Uterus (tissue), 4 donors: ENCODE results near the gene SPRED3. TPM values are rescaled to one million over a fixed set of nuclear protein-coding genes. Genes with fewer than 3 reads are reported as not detected.

Experiments used
- DNase-seq, 2 donors: peaks; one replicate each; pipeline ENCODE4 v3.0.0-alpha.2; 2019 to 2020
- H3K27ac ChIP-seq, 2 donors: fragments of 200-600 bp; sonication (generic); 1 replicate in 1 of 2; 2 replicates in 1 of 2; pipeline ENCODE4 v1.5.1; 2016 to 2018
- H3K27me3 ChIP-seq, 2 donors: fragments of 200-600 bp; sonication (generic); one replicate each; pipeline ENCODE4 v1.5.1; 2018 to 2019; ENCODE audit warnings: control low read depth in 1 of 2
- H3K36me3 ChIP-seq, 2 donors: fragments of 200-600 bp; sonication (generic); one replicate each; pipeline ENCODE4 v1.5.1; 2019; ENCODE audit warnings: control low read depth in 1 of 2
- H3K4me1 ChIP-seq, 2 donors: fragments of 200-600 bp; sonication (generic); one replicate each; pipeline ENCODE4 v1.5.1; 2018 to 2019; ENCODE audit warnings: control low read depth in 1 of 2
- H3K4me3 ChIP-seq, 2 donors: fragments of 200-600 bp; sonication (generic); 1 replicate in 1 of 2; 2 replicates in 1 of 2; pipeline ENCODE4 v1.5.1; 2018 to 2019; ENCODE audit warnings: mild to moderate bottlenecking in 1 of 2
- H3K9me3 ChIP-seq, 2 donors: fragments of 200-600 bp; sonication (generic); one replicate each; pipeline ENCODE4 v1.5.1; 2019; ENCODE audit warnings: control low read depth in 1 of 2
- POLR2A ChIP-seq, 2 donors: fragments of 450-650 bp; IDR thresholded peaks; one replicate each; pipeline ENCODE4 v1.6.1; 2016; ENCODE audit warnings: antibody characterized with exemption in 2 of 2, mild to moderate bottlenecking in 1 of 2, moderate library complexity in 1 of 2
- intact Hi-C: fragments of 100-400 bp; cut with DNase I; formaldehyde crosslinking; loops from one replicate; pipeline ENCODE4 v1.15.1; 2023; ENCODE audit warnings: low total_unique reads
- total RNA-seq, 4 donors: library from RNA; depleted of rRNA in 3 of 4; stranded (reverse); fragments of >200 nt in 3 of 4; gene quantifications; one replicate each; pipeline versions ENCODE4 v1.1.0 to v1.2.4, GENCODE V29; 2014 to 2023
- TF ChIP-seq, protein P1 (sequence below), 4 experiments: fragments of 200-600 bp in 2 of 4; fragments of 450-650 bp in 2 of 4; sonication (generic) in 2 of 4; IDR thresholded peaks; one replicate each; pipeline ENCODE4 v1.5.1; 2016 to 2019; ENCODE audit warnings: antibody characterized with exemption in 4 of 4, mild to moderate bottlenecking in 2 of 4, moderate library complexity in 1 of 4
- donor health status: DM: yes; HTN: yes; CAD: no.

SPRED3 gene
- total RNA-seq, 4 donors from 2014 or later, result 0.88 to 5.7 TPM; not detected in 2

DNA sequence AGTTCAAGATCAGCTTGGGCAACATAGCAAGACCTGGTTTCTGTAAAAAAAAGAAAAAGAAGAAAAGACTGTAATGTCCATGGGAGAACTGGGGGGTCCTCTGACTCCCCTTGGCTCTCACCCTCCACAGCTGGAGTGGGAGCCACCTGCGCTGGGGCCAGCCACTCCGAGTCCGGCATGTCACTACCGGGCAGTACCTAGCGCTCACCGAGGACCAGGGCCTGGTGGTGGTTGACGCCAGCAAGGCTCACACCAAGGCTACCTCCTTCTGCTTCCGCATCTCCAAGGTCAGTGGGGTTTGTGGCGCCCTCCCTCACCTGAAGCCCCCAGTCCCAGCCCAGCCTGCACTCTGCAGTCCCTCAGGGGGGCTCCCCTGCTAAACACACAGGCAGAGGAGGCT lies 59.7 kb downstream of the SPRED3 start:
- Histone ChIP-seq H3K9me3 (no peaks in the 10 kb centered on the region), H3K36me3 (no peaks in the 10 kb centered on the region), H3K27me3 (no peaks in the 10 kb centered on the region), H3K4me3 (no peak overlapping the region), H3K27ac (no peak overlapping the region), H3K4me1 (no peaks in the 10 kb centered on the region)
- no peak for DNase-seq
- no peak for TF ChIP-seq POLR2A (IDR thresholded peaks at IDR 0.05)
- TF ChIP-seq, protein P1, sequence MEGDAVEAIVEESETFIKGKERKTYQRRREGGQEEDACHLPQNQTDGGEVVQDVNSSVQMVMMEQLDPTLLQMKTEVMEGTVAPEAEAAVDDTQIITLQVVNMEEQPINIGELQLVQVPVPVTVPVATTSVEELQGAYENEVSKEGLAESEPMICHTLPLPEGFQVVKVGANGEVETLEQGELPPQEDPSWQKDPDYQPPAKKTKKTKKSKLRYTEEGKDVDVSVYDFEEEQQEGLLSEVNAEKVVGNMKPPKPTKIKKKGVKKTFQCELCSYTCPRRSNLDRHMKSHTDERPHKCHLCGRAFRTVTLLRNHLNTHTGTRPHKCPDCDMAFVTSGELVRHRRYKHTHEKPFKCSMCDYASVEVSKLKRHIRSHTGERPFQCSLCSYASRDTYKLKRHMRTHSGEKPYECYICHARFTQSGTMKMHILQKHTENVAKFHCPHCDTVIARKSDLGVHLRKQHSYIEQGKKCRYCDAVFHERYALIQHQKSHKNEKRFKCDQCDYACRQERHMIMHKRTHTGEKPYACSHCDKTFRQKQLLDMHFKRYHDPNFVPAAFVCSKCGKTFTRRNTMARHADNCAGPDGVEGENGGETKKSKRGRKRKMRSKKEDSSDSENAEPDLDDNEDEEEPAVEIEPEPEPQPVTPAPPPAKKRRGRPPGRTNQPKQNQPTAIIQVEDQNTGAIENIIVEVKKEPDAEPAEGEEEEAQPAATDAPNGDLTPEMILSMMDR (IDR thresholded peaks at IDR 0.05), result no peak
- intact Hi-C loops, result no loop called here

Other genes with a start within 250 kb of the SPRED3 start
- gene DPF1, start 164.5 kb upstream of the SPRED3 start, total RNA-seq, result 1 to 10 TPM in 1 of 4 donors, under 1 TPM in 1, not detected in 2; 0.85 to 4.2 TPM
- gene PPP1R14A, start 132.3 kb upstream of the SPRED3 start, total RNA-seq, result 100 to 1,000 TPM in 3 of 4 donors, 1 to 10 TPM in 1; 9.3 to 225 (median 172) TPM
- gene SPINT2, start 124.1 kb upstream of the SPRED3 start, total RNA-seq, result 10 to 100 TPM; 11.8 to 72.8 (median 29.4) TPM
- 10 to 100 TPM in 1 of 4 donors, 1 to 10 TPM in 2, not detected in 1; 2.9 to 15.3 (median 4.1) TPM for gene C19orf33, start 84.4 kb upstream of the SPRED3 start, total RNA-seq
- 10 to 100 TPM in 3 of 4 donors, 1 to 10 TPM in 1; 6.4 to 31.7 (median 21.5) TPM for gene YIF1B, start 72.8 kb upstream of the SPRED3 start, total RNA-seq
- 10 to 100 TPM in 1 of 4 donors, 1 to 10 TPM in 2, under 1 TPM in 1; 0.59 to 60.6 (median 4.3) TPM for gene KCNK6, start 68.9 kb upstream of the SPRED3 start, total RNA-seq
- gene CATSPERG, start 52.9 kb upstream of the SPRED3 start, total RNA-seq, result 10 to 100 TPM in 3 of 4 donors, not detected in 1; 10.6 to 95.3 (median 19.3) TPM
- 100 to 1,000 TPM in 3 of 4 donors, 10 to 100 TPM in 1; 67.4 to 156 (median 128) TPM for gene PSMD8, start 14.1 kb upstream of the SPRED3 start, total RNA-seq
- under 1 TPM in 1 of 4 donors, not detected in 3; 0.82 TPM for gene GGN, start 663 bp upstream of the SPRED3 start, total RNA-seq
- 10 to 100 TPM in 2 of 4 donors, 1 to 10 TPM in 2; 2.1 to 21.1 (median 11.7) TPM for gene FAM98C, start 14.4 kb downstream of the SPRED3 start, total RNA-seq
- 1 to 10 TPM in 2 of 4 donors, under 1 TPM in 1, not detected in 1; under 0.01 to 2.0 (median 1.5) TPM for gene RASGRP4, start 37.5 kb downstream of the SPRED3 start, total RNA-seq
- gene RYR1, start 45.0 kb downstream of the SPRED3 start, total RNA-seq, result 1 to 10 TPM in 2 of 4 donors, under 1 TPM in 1, not detected in 1; under 0.01 to 6.2 (median 3.5) TPM
- 1 to 10 TPM in 2 of 4 donors, under 1 TPM in 1, not detected in 1; 0.55 to 4.5 (median 3.6) TPM for gene MAP4K1, start 229.3 kb downstream of the SPRED3 start, total RNA-seq
- 100 to 1,000 TPM; 211 to 441 (median 246) TPM for gene EIF3K, start 230.5 kb downstream of the SPRED3 start, total RNA-seq